GM23338 (cell line): ENCODE measurements around the gene ATP8B4. TPM values are rescaled to one million over a fixed set of nuclear protein-coding genes. Genes with fewer than 3 reads are reported as not detected.

ENCODE experiments used
- ATAC-seq: fragments of 200-7000 bp; cut with Tn5 transposase; 3 replicates; pipeline ENCODE4 v1.9.1; 2020
- DNase-seq: peaks from one replicate; pipeline ENCODE4 v3.0.0-alpha.2; 2015; ENCODE audit warnings: low spot score
- H2AFZ ChIP-seq: fragments of 200-600 bp; sonication (generic); 2 replicates; pipeline ENCODE4 v1.8.0; 2016; ENCODE audit warnings: antibody characterized with exemption, mild to moderate bottlenecking, moderate library complexity
- H3F3A ChIP-seq: fragments of 200-600 bp; sonication (generic); replicated peaks from 2 replicates; pipeline ENCODE4 v1.8.0; 2017; ENCODE audit warnings: antibody characterized with exemption, mixed run types, low read depth
- H3K27ac ChIP-seq: fragments of 200-600 bp; sonication (generic); 2 replicates; pipeline ENCODE4 v1.6.1; 2016; ENCODE audit warnings: low read depth
- H3K27me3 ChIP-seq: fragments of 200-600 bp; sonication (generic); 2 replicates; pipeline ENCODE4 v1.8.0; 2016; ENCODE audit warnings: mild to moderate bottlenecking, mixed run types, moderate library complexity; ENCODE audit not compliant: insufficient read depth
- H3K36me3 ChIP-seq: fragments of 200-600 bp; sonication (generic); 2 replicates; pipeline ENCODE4 v1.8.0; 2016; ENCODE audit warnings: mild to moderate bottlenecking; ENCODE audit not compliant: insufficient read depth
- H3K4me1 ChIP-seq: fragments of 200-600 bp; sonication (generic); 2 replicates; pipeline ENCODE4 v1.8.0; 2016; ENCODE audit warnings: mild to moderate bottlenecking, moderate library complexity; ENCODE audit not compliant: insufficient read depth
- H3K4me2 ChIP-seq: fragments of 200-600 bp; sonication (generic); 2 replicates; pipeline ENCODE4 v1.7.1; 2017; ENCODE audit warnings: mixed run types
- H3K4me3 ChIP-seq: fragments of 200-600 bp; sonication (generic); 2 replicates; pipeline ENCODE4 v1.6.1; 2016; ENCODE audit warnings: mixed run types
- H3K79me2 ChIP-seq: fragments of 200-600 bp; sonication (generic); replicated peaks from 2 replicates; pipeline ENCODE4 v1.8.0; 2017; ENCODE audit warnings: mild to moderate bottlenecking; ENCODE audit not compliant: insufficient read depth
- H3K9me2 ChIP-seq: fragments of 200-600 bp; sonication (generic); 2 replicates; pipeline ENCODE4 v1.8.0; 2017; ENCODE audit not compliant: insufficient read depth
- H4K20me1 ChIP-seq: fragments of 200-600 bp; sonication (generic); replicated peaks from 2 replicates; pipeline ENCODE4 v1.8.0; 2017; ENCODE audit warnings: mild to moderate bottlenecking; ENCODE audit not compliant: insufficient read depth
- H3K27ac Mint-ChIP-seq: 2 replicates; pipeline ENCODE4 v1.8.0; 2020; ENCODE audit warnings: inconsistent platforms, mild to moderate bottlenecking, moderate library complexity, mixed read lengths
- H3K27me3 Mint-ChIP-seq: 3 replicates; pipeline ENCODE4 v1.8.0; 2022; ENCODE audit warnings: low read depth, mild to moderate bottlenecking, moderate library complexity, mixed read lengths, inconsistent platforms; ENCODE audit not compliant: insufficient read depth, poor library complexity
- H3K36me3 Mint-ChIP-seq: 3 replicates; pipeline ENCODE4 v1.8.0; 2021; ENCODE audit warnings: low read depth, mild to moderate bottlenecking, inconsistent platforms, moderate library complexity, mixed read lengths
- H3K4me1 Mint-ChIP-seq: 3 replicates; pipeline ENCODE4 v1.8.0; 2020; ENCODE audit warnings: mild to moderate bottlenecking, inconsistent platforms, mixed read lengths
- H3K4me3 Mint-ChIP-seq: 3 replicates; pipeline ENCODE4 v1.8.0; 2021; ENCODE audit warnings: moderate library complexity, mild to moderate bottlenecking, inconsistent platforms, mixed read lengths
- H3K9me3 Mint-ChIP-seq: 3 replicates; pipeline ENCODE4 v1.8.0; 2020; ENCODE audit warnings: moderate library complexity, mild to moderate bottlenecking, inconsistent platforms, mixed read lengths
- CREB1 ChIP-seq: fragments of 250-450 bp; sonication (Bioruptor Pico); IDR thresholded peaks from 2 replicates; pipeline ENCODE4 v1.5.0; 2020; ENCODE audit warnings: low read depth, mild to moderate bottlenecking, moderate library complexity
- CTCF ChIP-seq, 2 experiments: fragments of 200-600 bp in 1 of 2; sonication (generic) in 1 of 2; conservative IDR thresholded peaks; 2 replicates each; pipeline versions ENCODE4 v1.5.1 to v1.6.1; 2016 to 2017; ENCODE audit warnings: antibody characterized with exemption in 2 of 2, low read depth in 2 of 2, mild to moderate bottlenecking in 2 of 2, moderate library complexity in 1 of 2
- EZH2phosphoT487 ChIP-seq: fragments of 200-600 bp; sonication (generic); IDR thresholded peaks from one replicate; pipeline ENCODE4 v1.8.1; 2018; ENCODE audit warnings: antibody characterized with exemption; ENCODE audit not compliant: unreplicated experiment
- JUNB ChIP-seq: IDR thresholded peaks from one replicate; pipeline ENCODE4 v1.6.1; 2016; ENCODE audit warnings: antibody characterized with exemption; ENCODE audit not compliant: unreplicated experiment
- NANOG ChIP-seq: IDR thresholded peaks from 2 replicates; pipeline ENCODE4 v1.6.1; 2016; ENCODE audit warnings: antibody characterized with exemption, borderline replicate concordance
- STAT1 ChIP-seq: IDR thresholded peaks from one replicate; pipeline ENCODE4 v1.6.1; 2016; ENCODE audit warnings: antibody characterized with exemption; ENCODE audit not compliant: unreplicated experiment
- ZNF114 ChIP-seq: fragments of 250-450 bp; sonication (Bioruptor Pico); IDR thresholded peaks from 2 replicates; pipeline ENCODE4 v1.5.0; 2020; ENCODE audit warnings: mild to moderate bottlenecking, moderate library complexity
- ZNF331 ChIP-seq: fragments of 250-450 bp; sonication (Bioruptor Pico); IDR thresholded peaks from 2 replicates; pipeline ENCODE4 v1.5.0; 2020; ENCODE audit warnings: low read depth, mild to moderate bottlenecking, moderate library complexity
- ZNF462 ChIP-seq: fragments of 250-450 bp; sonication (Bioruptor Pico); IDR thresholded peaks from 2 replicates; pipeline ENCODE4 v1.5.0; 2020; ENCODE audit warnings: mild to moderate bottlenecking, moderate library complexity
- polyA plus RNA-seq: library from polyadenylated mRNA; unstranded; fragments of >200 nt; fragmentation: Nextera tagmentation; extraction: Ambion mirVana; gene quantifications from 2 replicates; pipeline ENCODE4 v1.2.1, GENCODE V29; 2016
- total RNA-seq: library from RNA; depleted of rRNA; stranded (reverse); fragments of >200 nt; shearing (Covaris generic); gene quantifications from 2 replicates; pipeline ENCODE4 v1.2.3, GENCODE V29; 2014

ATP8B4 gene
- total and polyA plus RNA-seq, 2 experiments from 2014 or later, result 0.24 TPM; not detected in 1

GRCh38 chr15:50167110-50167509 is 48.1 kb upstream of the ATP8B4 start:
- no peak for TF ChIP-seq JUNB
- no peak for TF ChIP-seq CREB1 (CRISPR knock-in tag)
- TF ChIP-seq ZNF114 (CRISPR knock-in tag), result no peak
- TF ChIP-seq NANOG, result no peak
- Histone ChIP-seq H3K4me1 (no peaks in the 10 kb centered on the region), H2AFZ (peak overlapping the region; percentile 33; the same call in 1 of the 2 replicates), H4K20me1 (no peaks in the 10 kb centered on the region), H3K4me2 (no peak overlapping the region), H3K27ac (no peak overlapping the region), H3K36me3 (no peaks in the 10 kb centered on the region), H3K4me3 (no peak overlapping the region), H3K9me2 (no peaks in the 10 kb centered on the region), H3F3A (no peaks in the 10 kb centered on the region), H3K27me3 (no peaks in the 10 kb centered on the region), H3K79me2 (no peaks in the 10 kb centered on the region)
- Mint-ChIP-seq H3K27me3 (peaks cover 3% of the 10 kb centered on the region), H3K36me3 (peaks cover 12% of the 10 kb centered on the region), H3K4me3 (no peak overlapping the region), H3K9me3 (peaks cover 16% of the 10 kb centered on the region), H3K27ac (no peak overlapping the region), H3K4me1 (peaks cover 2% of the 10 kb centered on the region; the same call in 2 of the 3 replicates)
- DNase-seq (no peak), ATAC-seq (no peak)

GRCh38 chr15:50166216-50166615 is 47.2 kb upstream of the ATP8B4 start:
- Histone ChIP-seq H3K4me3 (no peak overlapping the region), H2AFZ (peak overlapping the region; percentile 33; the same call in 1 of the 2 replicates), H3K4me2 (no peak overlapping the region), H3F3A (no peaks in the 10 kb centered on the region), H3K79me2 (no peaks in the 10 kb centered on the region), H3K9me2 (no peaks in the 10 kb centered on the region), H4K20me1 (no peaks in the 10 kb centered on the region), H3K27ac (no peak overlapping the region), H3K4me1 (no peaks in the 10 kb centered on the region), H3K27me3 (no peaks in the 10 kb centered on the region), H3K36me3 (no peaks in the 10 kb centered on the region)
- H3K4me3 Mint-ChIP-seq, result no peak overlapping the region
- ATAC-seq (no peak), DNase-seq (no peak)
- no peak overlapping the region for H3K27ac Mint-ChIP-seq
- H3K27me3 Mint-ChIP-seq, result peaks cover 3% of the 10 kb centered on the region
- TF ChIP-seq ZNF462 (no peak), STAT1 (no peak), CTCF (conservative IDR thresholded peaks at IDR 0.05; ENCODE audit: low read depth in 2 of 2) (no peak), ZNF331 (CRISPR knock-in tag) (no peak), CREB1 (CRISPR knock-in tag) (no peak), NANOG (no peak), EZH2phosphoT487 (no peak)
- peaks cover 2% of the 10 kb centered on the region; the same call in 2 of the 3 replicates for H3K4me1 Mint-ChIP-seq
- H3K36me3 Mint-ChIP-seq, result peaks cover 4% of the 10 kb centered on the region; the same call in 2 of the 3 replicates
- H3K9me3 Mint-ChIP-seq, result peaks cover 7% of the 10 kb centered on the region; the same call in 2 of the 3 replicates
